GM20000 (cell line): Measurements from ENCODE around the gene ARHGAP22.

ENCODE experiments used
- DNase-seq: peaks from one replicate; pipeline ENCODE4 v3.0.0; 2012; ENCODE audit warnings: low spot score
- TF ChIP-seq, protein P1 (sequence below): IDR thresholded peaks from 2 replicates; pipeline ENCODE4 v1.5.1; 2012; ENCODE audit warnings: mild to moderate bottlenecking, control low read depth; ENCODE audit errors: extremely low read depth, missing control alignments

ARHGAP22 gene

DNA sequence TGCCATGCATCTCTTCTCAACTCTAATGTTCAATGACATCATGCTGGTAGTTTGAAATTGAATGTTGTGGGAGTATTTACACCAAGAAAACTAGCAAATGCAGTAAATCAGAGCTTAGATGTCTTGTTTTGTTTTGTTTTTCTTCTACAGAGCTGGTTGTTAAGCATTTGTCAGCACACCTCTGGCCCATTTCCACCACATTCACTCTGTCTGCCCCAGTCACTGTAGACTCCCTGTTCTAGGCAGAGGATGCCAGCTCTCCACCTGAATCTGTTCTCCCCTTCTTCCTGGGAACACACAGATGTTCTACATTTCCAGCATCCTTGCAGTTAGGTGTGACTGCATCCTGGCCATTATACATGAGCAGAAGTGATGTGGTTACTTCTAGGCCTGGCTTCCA, 4.1 kb upstream of the ARHGAP22 start:
- no peak for DNase-seq
- TF ChIP-seq, protein P1, sequence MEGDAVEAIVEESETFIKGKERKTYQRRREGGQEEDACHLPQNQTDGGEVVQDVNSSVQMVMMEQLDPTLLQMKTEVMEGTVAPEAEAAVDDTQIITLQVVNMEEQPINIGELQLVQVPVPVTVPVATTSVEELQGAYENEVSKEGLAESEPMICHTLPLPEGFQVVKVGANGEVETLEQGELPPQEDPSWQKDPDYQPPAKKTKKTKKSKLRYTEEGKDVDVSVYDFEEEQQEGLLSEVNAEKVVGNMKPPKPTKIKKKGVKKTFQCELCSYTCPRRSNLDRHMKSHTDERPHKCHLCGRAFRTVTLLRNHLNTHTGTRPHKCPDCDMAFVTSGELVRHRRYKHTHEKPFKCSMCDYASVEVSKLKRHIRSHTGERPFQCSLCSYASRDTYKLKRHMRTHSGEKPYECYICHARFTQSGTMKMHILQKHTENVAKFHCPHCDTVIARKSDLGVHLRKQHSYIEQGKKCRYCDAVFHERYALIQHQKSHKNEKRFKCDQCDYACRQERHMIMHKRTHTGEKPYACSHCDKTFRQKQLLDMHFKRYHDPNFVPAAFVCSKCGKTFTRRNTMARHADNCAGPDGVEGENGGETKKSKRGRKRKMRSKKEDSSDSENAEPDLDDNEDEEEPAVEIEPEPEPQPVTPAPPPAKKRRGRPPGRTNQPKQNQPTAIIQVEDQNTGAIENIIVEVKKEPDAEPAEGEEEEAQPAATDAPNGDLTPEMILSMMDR = no peak

DNA sequence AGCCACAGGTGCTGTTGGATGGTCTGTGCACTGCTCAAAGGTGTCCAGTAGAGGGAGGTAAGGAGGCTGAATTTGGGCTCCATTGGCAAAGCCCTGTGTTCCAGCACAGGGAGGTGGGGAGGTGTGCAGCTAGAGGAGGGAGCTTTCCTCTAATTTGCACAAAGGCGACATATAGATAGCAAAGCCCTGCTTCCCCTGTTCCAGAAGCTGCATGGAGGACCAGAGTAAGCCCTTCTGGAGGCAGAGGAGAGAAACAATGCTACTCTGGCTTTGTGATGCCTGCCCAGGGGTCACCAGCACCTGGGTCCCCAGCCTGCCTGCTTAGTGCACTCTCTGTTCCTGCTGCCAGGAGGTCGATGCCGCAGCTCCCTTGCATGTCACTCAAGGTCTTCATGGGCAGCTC, 3.4 kb upstream of the ARHGAP22 start:
- DNase-seq = peak; percentile 85
- TF ChIP-seq, protein P1 = peak; percentile 89

DNA sequence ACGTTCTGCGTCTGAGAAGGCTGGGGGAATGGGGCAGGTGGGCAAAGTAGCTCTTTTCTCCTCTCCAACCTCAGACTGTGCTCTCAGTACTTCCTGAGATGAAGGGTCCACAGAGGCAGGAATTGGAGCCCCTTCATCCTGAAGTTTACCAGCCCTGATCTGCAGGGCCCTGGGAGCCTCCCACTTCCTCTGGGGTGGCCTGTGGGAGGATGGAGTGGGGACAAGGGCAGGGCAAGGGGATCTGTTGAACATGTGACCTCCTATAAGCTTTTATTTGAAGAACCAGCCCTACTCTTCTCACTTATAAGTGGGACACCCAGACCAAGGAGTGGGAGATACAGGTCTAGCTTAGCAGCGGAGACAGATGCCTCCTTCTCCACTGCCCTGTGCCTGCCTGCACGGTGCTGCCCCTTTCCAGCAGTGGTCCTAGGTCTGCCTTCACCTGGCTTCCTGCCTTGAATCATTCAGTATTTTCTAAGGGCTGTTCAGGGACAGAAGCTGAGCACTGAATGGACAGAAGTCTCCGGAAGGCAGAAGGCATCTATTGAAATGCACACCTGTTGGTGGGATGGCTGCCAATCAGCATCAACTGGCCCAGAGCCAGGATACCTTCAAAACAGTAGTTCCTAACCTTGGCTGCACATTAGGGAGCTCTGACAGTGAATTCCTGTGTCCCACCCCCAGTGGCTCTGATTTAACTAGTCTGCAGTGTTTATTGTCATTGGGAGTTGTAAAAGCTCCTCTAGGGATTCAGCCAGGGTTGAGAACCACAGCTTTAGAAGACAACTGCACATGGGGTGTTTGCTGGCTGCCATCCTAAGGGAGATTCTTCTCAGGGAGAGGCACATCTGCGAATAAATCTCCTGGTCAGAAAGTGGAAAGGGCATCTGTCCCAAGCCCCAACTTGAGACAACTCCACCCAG, 2.7 kb upstream of the ARHGAP22 start:
- no peak for DNase-seq
- TF ChIP-seq, protein P1 = no peak

DNA sequence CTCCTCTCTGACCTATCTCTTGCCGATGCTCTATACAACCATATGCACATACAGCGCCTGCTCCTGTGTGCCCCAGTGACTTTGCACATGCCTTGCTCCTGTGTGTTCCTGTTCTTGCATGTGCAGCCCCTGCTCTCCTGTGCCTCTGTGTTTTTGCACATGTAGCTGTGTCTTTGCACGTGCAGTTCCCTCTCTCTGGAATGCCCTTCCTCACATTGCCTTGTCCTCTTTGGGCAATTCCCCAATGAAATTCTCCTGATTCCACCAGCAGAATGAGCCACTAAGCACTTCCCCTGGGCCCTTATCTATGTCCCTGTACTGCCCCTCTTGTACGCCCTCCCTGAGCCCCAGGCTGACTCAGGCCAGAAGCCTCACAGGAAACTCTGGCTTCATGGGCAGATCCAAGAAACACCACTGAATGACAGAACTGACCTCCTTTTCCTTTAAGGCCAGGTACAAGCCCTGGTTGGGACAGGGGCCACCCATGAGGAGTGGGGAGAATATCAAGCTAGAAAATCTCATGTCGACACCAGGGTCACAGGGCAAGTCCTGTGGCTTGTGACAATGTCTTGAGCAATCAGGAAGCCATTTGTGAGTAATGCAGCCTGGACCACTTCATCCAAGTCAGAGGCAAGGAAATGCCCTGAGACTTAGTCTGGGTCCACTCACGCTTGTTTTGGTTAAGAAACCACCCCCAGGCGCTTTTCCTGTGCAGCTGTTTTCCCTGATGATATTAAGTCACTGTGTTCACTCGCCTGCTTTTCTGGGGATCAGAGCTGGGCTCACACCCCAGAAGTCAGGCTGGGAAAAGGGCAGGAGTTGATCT, 1.9 kb upstream of the ARHGAP22 start:
- DNase-seq = no peak
- TF ChIP-seq, protein P1 = no peak

DNA sequence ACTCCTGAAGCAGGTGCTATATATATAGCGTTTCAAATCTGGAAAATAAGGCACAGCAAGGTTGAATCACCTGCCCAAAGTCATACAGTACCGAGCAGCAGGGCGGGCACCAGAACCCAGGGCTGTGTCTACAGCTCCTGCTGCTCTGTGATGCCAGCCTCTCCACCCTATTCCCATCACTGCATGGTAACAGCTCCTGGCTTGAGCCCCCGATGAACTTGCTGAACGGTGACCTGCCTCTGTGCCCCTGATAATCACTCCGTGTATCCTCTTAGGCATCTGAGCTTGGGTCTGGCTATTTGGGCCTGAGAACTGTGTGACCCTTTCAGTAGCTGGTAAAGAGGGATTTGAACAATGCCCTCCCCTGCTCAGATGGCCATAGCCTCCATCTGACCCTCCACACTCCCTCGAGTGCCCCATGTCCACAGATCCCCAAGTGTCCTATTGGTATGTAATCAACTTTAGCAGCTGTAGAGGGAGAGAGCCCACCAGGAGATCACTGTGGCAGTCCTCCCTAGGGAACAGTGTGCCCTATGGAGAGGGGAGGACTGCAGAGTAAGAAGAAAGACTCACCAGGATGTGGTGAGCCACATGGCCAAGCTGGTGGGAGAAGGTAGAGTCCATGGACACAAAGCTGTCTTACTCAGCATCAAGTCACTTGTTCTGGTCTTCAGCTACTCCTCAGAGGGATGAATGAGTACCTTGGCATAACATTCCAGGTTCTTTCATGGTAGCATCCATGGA, 1.1 kb upstream of the ARHGAP22 start:
- TF ChIP-seq, protein P1 = no peak
- DNase-seq = no peak

DNA sequence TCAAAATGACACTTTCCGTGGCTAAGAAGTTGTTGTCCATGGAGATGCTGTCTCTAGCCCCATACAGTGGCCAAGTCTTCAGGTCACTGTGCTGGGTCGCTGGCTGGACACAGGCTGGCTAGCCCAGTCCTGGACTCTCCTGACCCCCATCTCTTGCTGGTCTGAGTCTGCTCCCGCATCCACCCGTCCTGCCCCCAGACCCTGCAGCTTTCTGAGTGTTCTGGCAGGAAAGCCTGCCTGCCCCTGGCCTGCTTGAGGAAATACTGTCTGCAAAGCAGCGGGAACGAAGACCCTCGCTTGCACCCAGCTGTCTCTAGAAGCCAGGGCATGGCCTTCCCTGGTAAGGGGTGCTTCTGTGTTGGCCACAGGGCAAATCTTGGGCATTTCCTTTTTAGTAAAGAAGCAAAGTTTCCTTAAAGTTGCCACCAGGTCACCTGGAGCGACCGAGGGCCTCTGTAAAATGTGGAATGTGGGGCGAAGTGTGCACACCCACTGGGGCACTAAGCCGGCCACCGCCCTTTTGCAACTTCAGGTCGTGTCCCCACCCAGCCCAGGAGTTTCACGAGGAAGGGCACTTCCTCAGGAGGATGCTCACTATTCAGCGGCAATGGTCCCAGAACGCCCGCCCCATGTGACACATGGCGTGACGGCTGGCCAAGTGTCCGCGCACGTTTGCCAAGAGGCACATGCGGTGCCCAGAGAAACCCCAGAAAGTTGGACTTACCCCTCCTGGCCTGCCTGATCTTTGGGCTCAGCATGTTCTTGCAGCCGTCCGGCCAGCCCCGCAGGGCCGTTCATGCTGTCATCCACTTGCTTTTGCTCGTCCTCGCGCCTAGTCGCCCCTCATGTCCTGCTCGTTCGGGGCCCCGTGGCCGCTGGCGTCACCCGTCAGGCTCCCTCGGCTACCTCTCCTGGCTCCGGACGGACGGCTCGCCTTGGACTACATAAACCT, 558 bp downstream of the ARHGAP22 start:
- no peak for DNase-seq
- TF ChIP-seq, protein P1 = no peak
